IPS-18a (cell line): ENCODE data around the gene NUDT13.
"Not testable (repeated sequence)": the region's sequence is repeated elsewhere in the genome, so short reads cannot be mapped to it uniquely, and the experiment has no call there.

Source experiments
- H3K27ac ChIP-seq: one replicate; pipeline ENCODE4 v1.5.1; 2013; ENCODE audit warnings: low read length
- H3K27me3 ChIP-seq: one replicate; pipeline ENCODE4 v1.6.1; 2013; ENCODE audit warnings: mild to moderate bottlenecking, low read length; ENCODE audit not compliant: control insufficient read depth, insufficient read depth
- H3K36me3 ChIP-seq: one replicate; pipeline ENCODE4 v1.6.1; 2013; ENCODE audit warnings: low read depth, low read length; ENCODE audit not compliant: control insufficient read depth
- H3K4me1 ChIP-seq: one replicate; pipeline ENCODE4 v1.6.1; 2013; ENCODE audit warnings: low read depth, low read length; ENCODE audit not compliant: control insufficient read depth
- H3K4me3 ChIP-seq: one replicate; pipeline ENCODE4 v1.5.1; 2013; ENCODE audit warnings: low read length
- H3K9ac ChIP-seq: one replicate; pipeline ENCODE4 v1.6.1; 2013; ENCODE audit warnings: mild to moderate bottlenecking, low read length, moderate library complexity
- H3K9me3 ChIP-seq: one replicate; pipeline ENCODE4 v1.6.1; 2013; ENCODE audit warnings: low read depth, low read length; ENCODE audit not compliant: control insufficient read depth

The NUDT13 gene

GRCh38 chr10:73088304-73088703 is 22.0 kb upstream of the NUDT13 start:
- no peak overlapping the region for H3K27ac ChIP-seq
- H3K4me3 ChIP-seq = no peak overlapping the region
- H3K27me3 ChIP-seq = no peaks in the 10 kb centered on the region
- no peaks in the 10 kb centered on the region for H3K36me3 ChIP-seq
- no peak overlapping the region for H3K9ac ChIP-seq
- H3K4me1 ChIP-seq = no peaks in the 10 kb centered on the region
- no peaks in the 10 kb centered on the region for H3K9me3 ChIP-seq

- Histone ChIP-seq H3K9me3 (no peaks in the 10 kb centered on the region), H3K36me3 (no peaks in the 10 kb centered on the region), H3K9ac (no peak overlapping the region), H3K27ac (no peak overlapping the region), H3K4me1 (peaks cover 15% of the 10 kb centered on the region), H3K4me3 (no peak overlapping the region), H3K27me3 (no peaks in the 10 kb centered on the region)
Measured at GRCh38 chr10:73092830-73093229, 17.4 kb upstream of the NUDT13 start.

- no peak overlapping the region for H3K27ac ChIP-seq
- H3K9me3 ChIP-seq = no peaks in the 10 kb centered on the region
- no peaks in the 10 kb centered on the region for H3K36me3 ChIP-seq
- H3K4me1 ChIP-seq = peaks cover 15% of the 10 kb centered on the region
- H3K9ac ChIP-seq = no peak overlapping the region
- H3K4me3 ChIP-seq = peak overlapping the region; percentile 90
- no peaks in the 10 kb centered on the region for H3K27me3 ChIP-seq
Measured at GRCh38 chr10:73093922-73094850, 16.1 kb upstream of the NUDT13 start.

- peak overlapping the region; percentile 90 for H3K4me3 ChIP-seq
- no peaks in the 10 kb centered on the region for H3K36me3 ChIP-seq
- H3K4me1 ChIP-seq = peaks cover 15% of the 10 kb centered on the region
- H3K9me3 ChIP-seq = no peaks in the 10 kb centered on the region
- H3K27me3 ChIP-seq = no peaks in the 10 kb centered on the region
- no peak overlapping the region for H3K27ac ChIP-seq
- peak overlapping the region; percentile 77 for H3K9ac ChIP-seq
Measured at GRCh38 chr10:73094986-73095480, 15.2 kb upstream of the NUDT13 start.

GRCh38 chr10:73095481-73096021 is 14.7 kb upstream of the NUDT13 start:
- Histone ChIP-seq H3K9me3 (no peaks in the 10 kb centered on the region), H3K27ac (peak overlapping the region; percentile 34), H3K4me1 (peaks cover 15% of the 10 kb centered on the region), H3K36me3 (no peaks in the 10 kb centered on the region), H3K27me3 (no peaks in the 10 kb centered on the region), H3K4me3 (peak overlapping the region; percentile 90), H3K9ac (peak overlapping the region; percentile 77)

GRCh38 chr10:73096041-73096448 is 14.2 kb upstream of the NUDT13 start:
- Histone ChIP-seq H3K4me1 (peaks cover 15% of the 10 kb centered on the region), H3K36me3 (no peaks in the 10 kb centered on the region), H3K9me3 (no peaks in the 10 kb centered on the region), H3K27ac (peak overlapping the region; percentile 53), H3K9ac (peak overlapping the region; percentile 77), H3K27me3 (no peaks in the 10 kb centered on the region), H3K4me3 (peak overlapping the region; percentile 90)

GRCh38 chr10:73096449-73097304 is 13.6 kb upstream of the NUDT13 start, which contains the start of gene P4HA1:
Gene P4HA1, minus strand, starts transcription at chr10:73096866. Its CDS starts 21,983 bp downstream, at chr10:73074883.
- no peaks in the 10 kb centered on the region for H3K36me3 ChIP-seq
- peak within 1 kb of the TSS; percentile 53 for H3K27ac ChIP-seq
- H3K27me3 ChIP-seq = no peaks in the 10 kb centered on the region
- H3K4me3 ChIP-seq = peak within 1 kb of the TSS; percentile 90
- H3K9me3 ChIP-seq = no peaks in the 10 kb centered on the region
- peaks cover 15% of the 10 kb centered on the region for H3K4me1 ChIP-seq
- peak within 1 kb of the TSS; percentile 77 for H3K9ac ChIP-seq

GRCh38 chr10:73097305-73097670 is 13.0 kb upstream of the NUDT13 start:
- Histone ChIP-seq H3K9me3 (no peaks in the 10 kb centered on the region), H3K27ac (peak overlapping the region; percentile 30), H3K36me3 (no peaks in the 10 kb centered on the region), H3K4me3 (peak overlapping the region; percentile 90), H3K27me3 (no peaks in the 10 kb centered on the region), H3K4me1 (peaks cover 15% of the 10 kb centered on the region), H3K9ac (peak overlapping the region; percentile 77)

- Histone ChIP-seq H3K27ac (no peak overlapping the region), H3K9ac (no peak overlapping the region)
Measured at GRCh38 chr10:73099141-73099540, 11.1 kb upstream of the NUDT13 start.

GRCh38 chr10:73106301-73106700 is 4.0 kb upstream of the NUDT13 start:
- peaks cover 4% of the 10 kb centered on the region for H3K4me1 ChIP-seq
- H3K27ac ChIP-seq = no peak overlapping the region
- H3K4me3 ChIP-seq = no peak overlapping the region
- no peaks in the 10 kb centered on the region for H3K27me3 ChIP-seq
- H3K36me3 ChIP-seq = no peaks in the 10 kb centered on the region
- H3K9me3 ChIP-seq = no peaks in the 10 kb centered on the region
- H3K9ac ChIP-seq = no peak overlapping the region

More at GRCh38 chr10:73099141-73099540, 11.1 kb upstream of the NUDT13 start:
- Histone ChIP-seq H3K4me3 (no peak overlapping the region), H3K27me3 (no peaks in the 10 kb centered on the region), H3K4me1 (peaks cover 12% of the 10 kb centered on the region), H3K9me3 (no peaks in the 10 kb centered on the region), H3K36me3 (no peaks in the 10 kb centered on the region)

- not testable (repeated sequence) for H3K36me3 ChIP-seq, H3K9me3 ChIP-seq, H3K4me3 ChIP-seq, H3K9ac ChIP-seq, H3K4me1 ChIP-seq, H3K27ac ChIP-seq, H3K27me3 ChIP-seq
Measured at GRCh38 chr10:73109248-73109652, 1.0 kb upstream of the NUDT13 start.
